ENCODE measurements around the gene CRTC1.

- TF ChIP-seq E2F4 (CRISPR knock-in tag; IDR thresholded peaks at IDR 0.05; ENCODE audit: borderline replicate concordance, low read depth) (no peak), ETV6 (CRISPR knock-in tag; IDR thresholded peaks at IDR 0.05) (no peak), IRF1 (CRISPR knock-in tag; IDR thresholded peaks at IDR 0.05) (no peak), CTCF (IDR thresholded peaks at IDR 0.05) (no peak)
These were observed 107.8 kb downstream of the CRTC1 start for GRCh38 chr19:18791315-18791678.
